Measurements from ENCODE around the gene CRLF1.

Gene CRLF1

DNA sequence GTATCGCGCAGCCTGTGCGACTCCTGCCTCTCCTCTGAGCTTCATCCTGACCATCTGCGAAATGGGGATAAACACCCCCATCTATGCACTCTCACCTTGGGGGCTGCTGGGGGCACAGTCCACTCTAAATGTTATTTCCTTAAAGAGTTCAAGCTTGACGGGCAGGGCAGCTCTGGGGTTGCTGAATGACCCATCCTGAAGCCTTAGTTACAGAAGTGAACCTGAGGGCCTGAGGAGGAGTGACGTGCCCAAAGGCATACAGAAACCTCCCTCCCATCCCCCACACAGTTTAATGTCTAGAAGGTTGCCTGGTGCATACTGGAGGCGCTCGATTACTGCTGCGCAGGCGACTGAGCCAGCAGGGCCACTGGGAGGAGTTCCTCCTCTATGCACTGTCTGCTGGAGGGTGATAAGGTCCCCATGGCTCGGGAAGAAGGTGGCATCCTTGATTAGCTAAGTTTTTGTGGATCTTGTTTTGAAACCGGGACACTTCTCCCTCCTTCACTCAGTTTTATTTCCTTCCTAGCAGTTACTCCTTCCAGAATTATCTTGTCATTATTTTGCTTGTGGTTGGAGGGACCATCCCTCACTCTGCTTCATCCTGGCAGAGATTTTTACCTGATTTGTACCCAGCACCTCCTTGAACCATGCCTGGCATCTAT lies 62.7 kb downstream of the CRLF1 start:
- peak; percentile 53 for DNase-seq

Measured in fibroblast of skin of abdomen (primary cell).